Panc1 (cell line): ENCODE results near the gene SYNPR.
"Not testable (repeated sequence)": the region's sequence is repeated elsewhere in the genome, so short reads cannot be mapped to it uniquely, and the experiment has no call there.

Source experiments
- CTCF ChIP-seq: fragments of 450-650 bp; IDR thresholded peaks from 2 replicates; pipeline ENCODE4 v1.5.1; 2017; ENCODE audit warnings: mild to moderate bottlenecking
- POLR2AphosphoS5 ChIP-seq: IDR thresholded peaks from 2 replicates; pipeline ENCODE4 v1.6.1; 2012; ENCODE audit warnings: mild to moderate bottlenecking, low read depth, low read length, moderate library complexity
- REST ChIP-seq, 2 experiments: IDR thresholded peaks; 2 replicates each; pipeline ENCODE4 v1.6.1; 2011 to 2012; ENCODE audit warnings: low read depth in 2 of 2, control low read depth in 1 of 2, low read length in 1 of 2, mild to moderate bottlenecking in 1 of 2, moderate library complexity in 1 of 2; ENCODE audit not compliant: insufficient read depth in 1 of 2
- SIN3A ChIP-seq: IDR thresholded peaks from 2 replicates; pipeline ENCODE4 v1.6.1; 2012; ENCODE audit warnings: low read depth, mild to moderate bottlenecking, low read length, moderate library complexity, borderline replicate concordance; ENCODE audit not compliant: insufficient read depth
- TCF7L2 ChIP-seq: IDR thresholded peaks from 2 replicates; pipeline ENCODE4 v1.6.1; 2011; ENCODE audit warnings: mild to moderate bottlenecking, low read depth, low read length, inconsistent platforms

- not testable (repeated sequence) for TF ChIP-seq TCF7L2; CTCF; REST (IDR thresholded peaks at IDR 0.05; ENCODE audit: insufficient read depth in 1 of 2, low read depth in 2 of 2, low read length in 1 of 2); POLR2AphosphoS5; SIN3A
These were observed 22.3 kb upstream of the SYNPR start for GRCh38 chr3:63255819-63256218.
